HepG2 (cell line): ENCODE results near the gene TNFAIP8L1.

Experiments
- DMAP1 ChIP-seq: IDR thresholded peaks from 2 replicates; pipeline ENCODE4 v1.6.1; 2016
- GABPA ChIP-seq, 2 experiments: IDR thresholded peaks; 2 replicates each; pipeline ENCODE4 v1.6.1; 2011 to 2016; ENCODE audit warnings: low read depth in 2 of 2, low read length in 1 of 2, missing biosample characterization in 1 of 2, missing genetic modification characterization in 1 of 2
- HMG20A ChIP-seq: IDR thresholded peaks from 2 replicates; pipeline ENCODE4 v1.6.1; 2016; ENCODE audit warnings: borderline replicate concordance

GRCh38 chr19:4689403-4689802 is 50.1 kb downstream of the TNFAIP8L1 start:
- no peak for TF ChIP-seq DMAP1 (CRISPR knock-in tag)
- TF ChIP-seq GABPA (IDR thresholded peaks at IDR 0.05; ENCODE audit: low read depth, low read length) = no peak
- TF ChIP-seq GABPA (CRISPR knock-in tag; IDR thresholded peaks at IDR 0.05; ENCODE audit: low read depth) = no peak
- no peak for TF ChIP-seq HMG20A
